Left hindlimb (tissue), 1 donor: ENCODE data around the gene GMDS.
"Not testable (repeated sequence)": the region's sequence is repeated elsewhere in the genome, so short reads cannot be mapped to it uniquely, and the experiment has no call there.

Source experiments
- DNase-seq: peaks from one replicate; pipeline ENCODE4 v3.0.0-alpha.2; 2018

The GMDS gene

DNA sequence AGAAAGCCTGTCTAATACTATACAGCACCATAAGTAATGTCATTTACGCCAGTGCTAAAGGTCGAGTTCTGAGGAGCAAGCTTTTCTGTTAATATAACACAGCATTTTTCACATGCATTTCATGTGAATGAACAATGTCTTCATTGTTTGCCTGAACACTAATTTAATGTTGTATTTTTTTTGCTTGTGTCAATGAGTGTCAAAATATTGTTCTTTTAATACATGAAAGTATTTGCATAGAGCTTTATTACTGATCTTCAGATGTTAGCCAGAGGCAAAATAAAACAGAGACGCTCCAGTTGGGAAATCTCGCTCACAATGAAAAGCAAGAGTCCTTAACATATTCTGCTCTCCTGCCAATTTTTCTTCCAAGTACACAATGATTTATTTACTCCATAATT, 483.9 kb downstream of the GMDS start:
- DNase-seq: no peak

DNA sequence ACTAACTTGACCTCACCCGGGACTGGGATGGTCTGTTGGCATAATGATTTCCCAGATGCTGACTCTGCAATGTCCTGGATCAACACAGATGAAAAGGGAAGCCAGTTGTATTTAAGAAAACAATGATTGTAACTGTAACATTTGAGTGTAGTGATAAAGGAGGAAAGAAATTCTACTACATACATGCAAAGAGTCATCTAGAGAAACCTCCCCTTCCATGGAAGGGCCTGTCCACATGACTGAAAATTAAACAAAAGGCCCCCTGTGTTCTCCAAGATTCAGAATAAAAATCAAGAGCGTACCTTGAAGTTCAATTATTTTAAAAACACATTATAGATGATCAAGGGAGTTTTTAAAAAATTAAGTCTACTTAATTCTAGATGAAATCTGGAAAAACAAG, 484.5 kb downstream of the GMDS start:
- no peak for DNase-seq

DNA sequence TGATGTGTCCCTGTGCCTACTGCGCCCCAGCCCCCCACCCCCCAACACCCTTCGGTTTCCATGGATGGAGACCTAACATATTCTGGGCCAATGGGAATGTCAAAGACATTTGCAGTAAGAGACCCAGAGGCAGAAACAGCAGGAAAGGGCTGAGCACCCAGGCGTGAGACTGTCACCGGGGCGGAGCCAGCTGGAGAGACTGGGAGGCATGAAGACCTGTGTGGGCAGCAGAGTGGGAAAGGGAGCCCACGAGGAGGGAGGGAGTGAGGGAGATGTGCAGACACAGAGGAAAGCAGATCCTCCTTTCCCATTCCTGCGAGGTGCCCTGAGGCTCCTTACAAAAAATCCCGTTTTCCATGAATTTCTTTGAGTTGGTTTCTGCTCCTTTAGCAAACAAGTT, 485.5 kb downstream of the GMDS start:
- DNase-seq: no peak

DNA sequence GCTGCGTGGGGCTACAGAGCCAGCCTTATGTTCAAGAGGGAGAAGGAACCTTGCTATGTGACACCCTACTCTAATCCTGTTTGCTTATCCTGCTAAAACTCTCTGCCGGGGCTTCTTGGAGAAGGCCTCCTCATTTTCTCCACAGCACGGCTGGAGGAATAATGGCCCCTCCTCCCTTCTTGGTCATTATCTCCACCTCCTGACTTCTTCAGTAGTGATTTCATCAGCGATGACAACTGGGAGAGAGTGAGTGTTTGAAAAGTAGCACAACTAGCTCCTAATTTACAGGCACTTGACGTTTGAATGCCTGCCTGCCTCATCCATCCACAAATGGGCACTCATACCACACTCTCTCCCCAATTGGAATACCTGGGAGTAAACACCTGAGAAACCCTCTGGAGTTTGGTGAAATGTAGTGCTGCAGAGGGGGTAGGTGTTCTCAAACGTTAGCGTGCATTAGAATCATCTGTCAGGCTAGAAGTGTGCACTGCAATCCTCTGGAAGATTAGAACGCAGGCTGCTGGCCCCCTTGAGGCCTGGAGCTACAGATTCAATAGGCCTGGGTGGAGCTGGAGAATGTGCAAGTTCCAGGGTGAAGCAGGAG, 487.2 kb downstream of the GMDS start:
- no peak for DNase-seq

DNA sequence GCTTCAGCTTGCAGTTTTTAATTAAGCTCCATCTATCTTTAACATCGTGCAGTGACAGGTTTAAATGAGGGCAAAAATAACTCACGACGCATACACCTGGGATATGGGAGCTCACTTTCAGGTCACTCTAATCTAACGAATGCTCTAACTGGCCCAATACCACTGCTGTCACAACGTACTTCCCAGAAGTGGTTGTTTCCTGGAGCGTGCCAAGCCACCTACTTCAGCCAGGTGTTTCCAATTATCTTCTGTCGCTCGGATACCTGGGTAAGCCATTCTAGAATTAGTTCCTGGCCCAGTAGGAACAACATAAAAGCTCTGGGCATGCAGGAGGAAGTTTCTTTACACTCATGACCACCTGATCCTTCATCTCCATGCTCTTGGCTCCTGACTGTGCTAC, 488.3 kb downstream of the GMDS start:
- no peak for DNase-seq

DNA sequence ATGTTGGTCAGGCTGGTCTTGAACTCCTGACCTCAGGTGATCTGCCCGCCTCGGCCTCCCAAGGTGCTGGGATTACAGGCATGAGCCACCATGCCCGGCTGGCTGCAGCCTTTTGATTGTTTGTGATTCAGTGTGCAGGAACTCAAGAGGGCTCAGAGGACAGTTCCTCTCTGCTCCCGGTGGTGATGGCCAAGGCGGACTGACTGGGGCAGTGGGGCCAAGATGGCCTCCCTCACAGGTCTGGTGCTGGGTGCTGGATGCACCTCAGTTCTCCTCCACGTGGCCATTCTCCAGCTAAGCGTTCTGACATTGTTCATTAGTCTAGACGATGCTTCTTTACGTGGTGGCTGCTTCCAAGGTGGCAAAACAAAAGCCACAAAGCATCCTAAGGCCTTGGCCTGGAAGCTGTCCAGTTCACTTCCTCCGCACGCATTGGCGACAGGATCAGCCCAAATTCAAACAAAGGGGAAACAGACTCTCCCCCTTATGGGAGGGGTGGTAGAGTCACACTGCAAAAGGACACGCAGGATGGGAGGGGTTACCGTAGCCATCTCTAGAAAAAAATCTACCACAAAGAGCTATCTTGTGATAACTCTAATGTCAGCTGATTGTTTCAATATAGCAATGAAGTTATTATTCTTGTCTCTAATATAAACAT, 488.8 kb downstream of the GMDS start:
- no peak for DNase-seq

DNA sequence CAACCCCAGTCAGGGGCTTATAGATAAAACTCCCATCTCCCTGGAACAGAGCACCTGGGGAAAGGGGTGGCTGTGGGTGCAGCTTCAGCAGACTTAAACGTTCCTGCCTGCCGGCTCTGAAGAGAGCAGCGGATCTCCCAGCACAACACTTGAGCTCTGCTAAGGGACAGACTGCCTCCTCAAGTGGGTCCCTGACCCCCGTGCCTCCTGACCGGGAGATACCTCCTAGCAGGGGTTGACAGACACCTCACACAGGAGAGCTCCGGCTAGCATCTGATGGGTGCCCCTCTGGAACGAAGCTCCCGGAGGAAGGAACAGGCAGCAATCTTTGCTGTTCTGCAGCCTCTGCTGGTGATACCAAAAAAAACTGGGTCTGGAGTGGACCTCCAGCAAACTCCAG, 494.3 kb downstream of the GMDS start:
- DNase-seq: not testable (repeated sequence)

DNA sequence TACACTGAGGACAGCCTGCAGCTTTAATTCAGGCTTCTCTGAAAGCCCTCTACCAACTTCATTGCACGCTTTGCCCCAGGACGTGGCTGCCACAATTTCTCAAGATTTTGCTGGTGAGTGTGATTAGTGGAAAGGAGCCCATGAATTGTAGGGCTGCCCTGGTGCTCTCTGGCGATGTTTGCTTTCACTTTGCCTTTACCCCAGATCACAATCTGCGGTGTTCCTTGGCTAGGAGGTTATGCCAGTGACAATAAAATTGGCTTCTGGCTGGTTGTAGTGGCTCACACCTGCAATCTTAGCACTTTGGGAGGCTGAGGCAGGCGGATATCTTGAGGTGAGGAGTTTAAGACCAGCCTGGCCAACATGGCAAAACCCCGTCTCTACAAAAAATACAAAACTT, 496.4 kb downstream of the GMDS start:
- DNase-seq: no peak

DNA sequence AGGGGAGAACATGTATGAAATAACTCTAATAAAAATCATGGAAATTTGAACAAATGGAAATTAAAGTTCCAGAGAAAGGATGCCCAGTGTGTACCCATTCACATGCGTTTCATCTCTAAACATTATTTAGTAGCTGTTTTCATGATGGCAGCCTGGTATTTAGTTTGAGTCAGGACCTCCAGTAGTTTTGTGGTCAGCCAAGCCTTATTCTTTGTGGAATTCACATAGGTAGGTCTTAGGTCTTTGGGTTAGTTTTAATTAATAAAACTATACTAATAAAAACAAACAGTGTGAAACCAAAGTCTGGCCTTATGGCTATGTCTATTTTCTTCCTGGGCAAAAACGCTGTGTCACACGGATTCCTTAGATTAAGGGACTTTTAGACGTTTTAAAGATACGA, 497.9 kb downstream of the GMDS start:
- no peak for DNase-seq

DNA sequence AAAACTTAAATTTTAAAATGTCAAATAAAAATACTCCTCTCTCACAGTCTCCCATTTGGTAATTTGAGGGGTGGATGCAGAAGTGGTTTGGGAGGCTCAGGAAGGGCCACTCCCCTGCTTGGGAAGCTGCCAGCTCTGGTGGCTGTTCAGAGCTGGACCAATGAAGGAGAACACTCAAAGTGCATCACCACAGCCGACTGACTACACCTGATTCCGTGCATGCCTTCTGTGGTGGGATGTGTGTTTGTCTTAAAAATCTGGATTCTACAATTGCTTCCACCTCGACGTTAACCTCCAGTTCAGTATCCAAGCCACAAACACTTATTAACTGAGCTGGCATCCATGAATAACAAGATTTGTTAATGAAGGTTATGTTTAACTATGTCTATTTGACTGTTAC, 498.4 kb downstream of the GMDS start:
- no peak for DNase-seq

DNA sequence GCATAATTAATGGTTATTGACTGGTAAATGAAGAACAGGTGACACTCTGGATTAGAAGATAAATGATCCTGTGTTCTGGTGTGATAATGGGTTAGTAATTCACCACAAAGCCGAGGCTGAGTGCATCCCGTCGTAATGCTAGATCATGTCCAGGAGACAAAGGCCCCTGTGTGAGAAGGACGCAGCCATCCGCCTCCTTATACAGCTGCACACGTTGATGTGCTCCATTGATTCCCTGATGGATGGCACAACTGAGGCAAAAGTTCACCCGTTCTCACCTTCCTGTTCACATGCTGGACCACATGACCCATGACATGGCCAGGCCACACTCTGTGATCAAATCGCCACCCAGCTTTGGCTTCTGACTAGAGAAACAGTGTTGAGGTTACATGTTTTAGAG, 499.6 kb downstream of the GMDS start:
- DNase-seq: no peak

DNA sequence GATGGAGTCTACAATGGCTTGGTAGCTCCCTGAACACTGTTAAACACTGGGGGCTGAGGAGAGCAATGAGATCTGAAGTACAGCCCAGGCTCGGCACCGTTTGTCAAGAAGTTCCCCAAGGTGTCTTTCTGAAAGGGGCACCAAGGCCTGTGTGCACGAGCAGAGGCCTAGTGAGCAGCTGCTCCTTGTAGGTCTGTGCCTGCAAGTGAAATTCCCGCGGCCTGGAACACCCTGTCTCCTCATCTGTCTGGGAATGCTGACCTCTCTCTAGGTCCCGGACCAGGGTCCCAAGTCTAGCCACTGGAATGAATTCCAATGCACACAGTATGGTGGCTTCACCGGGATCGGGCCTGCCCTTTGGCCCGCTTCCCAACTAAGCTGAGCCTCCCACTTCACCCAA, 500.9 kb downstream of the GMDS start:
- no peak for DNase-seq

DNA sequence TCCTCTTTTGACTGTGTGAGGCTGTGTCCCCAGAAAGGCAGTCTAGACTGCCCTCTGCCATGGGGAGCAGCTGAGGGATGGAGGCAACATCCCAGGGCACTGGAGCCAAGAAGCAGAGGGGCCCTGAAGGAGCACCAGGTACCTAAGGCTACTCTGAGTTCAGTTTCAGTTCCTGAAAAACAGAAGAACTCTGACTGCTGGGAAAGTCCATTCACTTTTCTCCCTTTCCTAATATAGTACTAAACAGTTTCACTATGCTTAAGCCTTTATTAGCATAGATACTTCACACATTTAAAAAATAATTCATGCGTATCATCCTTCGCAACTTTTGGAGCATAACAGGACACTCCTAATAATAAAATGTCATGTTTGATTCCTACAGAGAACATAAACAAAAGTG, 505.7 kb downstream of the GMDS start:
- DNase-seq: no peak

DNA sequence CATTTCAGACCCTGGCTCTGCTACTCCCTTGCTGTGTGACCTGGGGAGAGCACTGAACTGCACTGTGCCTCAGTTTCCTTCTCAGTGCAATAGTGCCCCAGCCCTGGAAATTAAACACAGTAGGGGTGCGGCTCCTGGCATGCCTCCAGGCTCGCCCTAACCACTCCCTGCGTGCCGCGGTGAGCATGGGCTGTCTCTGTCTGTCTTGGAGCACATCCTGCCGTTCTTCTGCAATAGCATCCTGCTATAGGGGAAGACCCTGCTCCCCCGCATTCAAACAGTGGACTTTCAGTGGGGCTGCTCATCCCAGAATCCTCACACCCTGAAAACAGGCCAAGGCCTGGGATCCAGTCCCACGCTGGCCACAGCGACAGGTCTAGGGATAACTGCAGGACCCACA, 506.2 kb downstream of the GMDS start:
- no peak for DNase-seq

DNA sequence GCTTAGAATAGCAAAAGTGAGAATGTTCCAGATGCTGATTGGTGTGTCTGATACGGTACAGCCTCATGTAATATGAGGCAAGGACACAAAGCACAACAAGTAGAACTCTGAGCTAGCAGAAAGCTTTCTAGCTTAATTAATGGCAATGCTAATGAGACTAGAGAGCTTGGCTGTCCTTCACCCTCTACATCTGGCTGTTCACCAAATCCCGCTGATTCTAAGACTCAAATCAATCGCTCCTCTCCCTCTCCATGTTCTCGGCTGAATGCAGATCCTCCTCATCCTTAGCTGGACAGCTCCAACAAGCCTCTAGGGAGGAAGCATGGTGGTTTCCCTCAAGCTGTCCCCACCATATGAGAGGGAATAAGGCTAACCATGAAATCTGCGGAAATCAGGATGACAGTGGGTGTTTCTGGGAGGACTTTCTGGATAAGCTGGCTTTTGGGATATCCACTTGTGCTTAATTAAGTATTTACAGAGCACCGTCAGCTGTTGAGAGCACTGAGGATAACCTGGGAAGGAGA, 506.8 kb downstream of the GMDS start:
- no peak for DNase-seq

DNA sequence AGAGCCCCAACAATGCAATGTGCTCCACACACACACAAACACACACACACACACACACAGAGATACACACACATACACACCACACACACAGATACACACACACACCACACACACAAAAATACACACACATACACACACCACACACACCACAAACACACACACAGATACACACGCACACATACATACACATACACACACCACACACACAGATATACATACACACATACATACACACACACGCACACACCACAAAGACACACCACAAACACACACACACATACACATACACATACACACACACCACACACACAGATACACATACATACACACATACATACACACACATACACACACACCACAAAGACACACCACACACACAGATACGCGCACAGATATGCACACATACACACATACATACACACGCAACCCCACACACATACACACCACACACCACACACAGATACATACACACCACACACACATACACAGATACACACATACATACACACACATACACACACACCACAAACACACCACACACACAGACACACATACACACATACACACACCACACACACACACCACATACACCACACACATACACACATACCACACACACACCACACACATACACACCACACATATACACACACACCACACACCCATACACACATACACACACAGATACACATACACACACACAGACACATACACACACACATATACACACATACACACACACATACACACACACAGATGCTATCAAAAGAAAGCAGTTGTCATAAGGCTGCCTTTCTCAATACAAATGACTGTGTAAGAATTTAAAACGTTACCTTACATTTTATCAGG, 507.7 kb downstream of the GMDS start:
- no peak for DNase-seq

DNA sequence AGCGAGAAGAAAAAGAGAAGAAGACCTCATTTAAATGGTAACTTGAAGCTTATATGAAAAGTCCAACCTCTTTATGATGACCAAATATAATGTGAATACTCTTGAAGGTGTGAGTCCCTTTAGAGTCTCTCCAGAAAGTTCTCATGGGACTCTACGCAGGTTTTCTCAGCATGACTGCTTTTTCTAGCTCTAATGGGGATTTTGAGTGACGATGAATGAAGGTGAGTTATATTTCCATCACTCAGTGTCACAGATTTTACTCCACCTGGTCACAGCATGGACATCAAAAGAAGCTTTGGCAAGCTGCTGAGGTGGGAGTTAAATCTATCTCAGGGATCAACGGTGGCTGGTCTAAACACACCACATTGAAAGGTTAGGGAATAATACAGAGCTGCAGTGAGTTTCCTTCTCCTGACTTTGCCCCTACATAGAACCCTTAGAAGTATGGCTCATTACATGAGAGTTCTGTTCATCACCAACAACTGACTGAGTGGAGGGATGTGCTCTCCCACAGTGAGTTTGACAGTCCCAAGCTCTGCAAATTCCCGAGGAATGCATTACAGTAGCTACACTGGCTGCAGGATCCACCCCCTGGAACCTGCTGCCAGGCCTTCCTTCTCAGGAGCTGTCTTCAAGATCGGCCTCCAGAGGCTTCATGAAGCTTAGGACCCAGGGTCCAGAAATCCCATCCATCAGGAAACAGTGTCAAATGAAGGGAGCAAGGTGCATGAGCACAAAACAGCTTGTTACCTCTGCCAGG, 508.9 kb downstream of the GMDS start:
- DNase-seq: no peak

DNA sequence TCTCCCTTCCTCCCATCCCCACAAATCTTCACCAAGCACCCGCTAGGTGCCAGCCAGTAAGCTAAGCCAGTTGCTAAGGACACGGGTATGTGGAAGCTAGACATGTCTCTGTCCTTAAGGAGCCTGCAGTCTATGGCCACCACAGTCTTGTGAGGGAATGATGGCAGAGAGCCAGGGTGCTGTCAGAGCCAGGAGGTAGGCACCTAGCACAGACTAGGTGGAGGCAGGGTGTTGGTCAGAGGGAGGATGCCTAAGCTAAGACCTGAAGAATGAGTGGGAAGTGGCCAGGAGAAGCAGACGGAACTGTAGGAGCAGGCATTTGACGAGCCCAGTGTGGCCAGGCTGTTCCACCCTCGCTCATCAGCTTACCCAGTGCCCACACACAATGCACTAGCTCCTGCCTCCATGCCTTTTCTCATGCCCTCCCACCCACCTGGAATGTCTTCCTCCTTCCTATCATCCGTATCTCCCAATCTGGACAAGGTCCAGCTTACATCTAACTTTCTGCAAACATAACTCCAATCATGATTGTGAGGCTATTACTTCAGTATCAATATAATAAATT, 510.1 kb downstream of the GMDS start:
- DNase-seq: no peak

DNA sequence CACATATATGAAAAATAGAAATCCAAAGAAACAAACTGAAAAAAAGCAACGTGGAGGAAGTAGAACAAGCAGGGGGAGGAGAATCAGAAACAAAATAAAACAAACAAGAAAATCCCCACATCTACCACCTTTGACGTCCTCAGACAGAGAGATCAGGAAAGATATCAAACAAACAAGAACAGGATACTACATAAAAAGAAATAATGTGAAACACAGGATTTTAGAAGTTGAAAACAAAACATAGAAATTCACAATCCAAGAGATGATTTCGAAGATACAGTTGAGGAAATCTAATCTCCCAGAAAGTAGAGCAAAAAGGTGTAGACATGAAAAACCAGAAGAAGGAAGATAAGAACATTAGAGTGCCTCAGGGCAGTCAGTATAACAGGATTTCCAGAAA, 514.5 kb downstream of the GMDS start:
- no peak for DNase-seq

DNA sequence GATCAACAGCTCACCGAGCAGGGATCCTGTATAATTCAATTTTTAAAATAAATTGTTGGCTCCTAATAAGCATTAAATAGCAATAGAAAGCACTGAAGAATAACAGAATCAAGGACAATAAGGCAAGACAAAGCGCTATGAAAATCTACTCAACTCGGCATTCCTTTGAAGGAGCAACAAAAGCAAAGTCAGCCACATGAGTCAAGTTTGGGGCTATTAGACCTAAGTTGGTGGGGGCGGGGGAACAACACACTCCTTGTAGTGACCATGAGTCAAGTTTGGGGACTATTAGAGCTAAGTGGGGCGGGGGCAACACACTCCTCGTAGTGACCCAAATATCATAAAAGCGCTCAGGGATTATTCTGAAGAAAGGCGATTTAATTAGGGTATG, 515.7 kb downstream of the GMDS start:
- no peak for DNase-seq

DNA sequence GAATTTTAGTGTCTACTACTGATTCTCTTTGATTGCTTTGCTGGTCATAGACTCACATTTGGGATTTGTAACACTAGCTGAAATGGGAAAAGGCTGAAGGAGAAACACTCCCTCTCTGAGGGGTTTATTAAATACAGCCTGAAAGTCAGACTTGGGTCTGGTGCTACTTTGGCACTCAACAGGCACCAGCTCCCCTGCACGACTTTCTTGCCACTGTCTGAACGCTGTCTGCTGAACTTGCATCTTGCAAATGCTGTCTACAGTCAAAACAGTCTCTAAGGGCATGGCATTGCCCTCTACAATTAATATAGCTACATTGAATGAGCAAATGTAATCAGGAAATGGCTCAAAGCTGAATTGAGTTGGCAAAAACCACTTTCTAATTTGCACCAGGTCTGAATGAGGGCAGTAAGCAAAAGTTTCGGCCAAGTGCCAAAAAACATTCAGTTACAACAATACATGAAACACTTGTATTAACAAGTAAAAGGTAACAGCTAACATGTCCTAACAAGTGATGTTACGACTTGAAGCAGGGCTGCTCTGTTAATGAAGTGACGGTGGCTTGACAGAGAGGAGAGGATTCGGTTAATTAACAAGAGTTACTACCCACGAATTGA, 516.2 kb downstream of the GMDS start:
- no peak for DNase-seq

DNA sequence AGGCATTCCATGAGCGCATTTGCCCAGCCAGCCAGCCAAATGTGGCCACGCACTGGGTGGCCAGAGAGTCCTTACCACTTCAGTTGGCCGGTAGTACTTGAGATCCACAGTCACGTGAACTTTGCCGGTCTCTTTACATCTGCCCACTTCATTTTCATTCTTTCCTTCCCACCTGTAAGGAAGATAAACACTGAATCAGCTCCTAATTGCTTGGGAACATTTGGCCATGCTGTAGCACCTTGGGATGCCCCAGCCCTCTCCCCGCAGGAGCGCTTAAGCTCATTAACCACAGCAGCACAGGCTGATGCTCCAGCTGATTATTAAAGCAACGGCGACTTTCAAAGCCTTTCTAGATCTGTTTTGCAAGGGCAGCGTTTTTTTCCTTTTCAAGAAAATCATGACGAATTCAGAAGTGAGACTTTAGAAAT, 519.0 kb downstream of the GMDS start:
- no peak for DNase-seq
